ENCODE measurements around the gene AUTS2. TPM values are rescaled to one million over a fixed set of nuclear protein-coding genes. Genes with fewer than 3 reads are reported as not detected.

The AUTS2 gene
- total and polyA plus RNA-seq, 2 of the 8 experiments (the other 6 are each of a cell fraction or from before 2014, with no cell fraction given) = 25.9 to 101 TPM

DNA sequence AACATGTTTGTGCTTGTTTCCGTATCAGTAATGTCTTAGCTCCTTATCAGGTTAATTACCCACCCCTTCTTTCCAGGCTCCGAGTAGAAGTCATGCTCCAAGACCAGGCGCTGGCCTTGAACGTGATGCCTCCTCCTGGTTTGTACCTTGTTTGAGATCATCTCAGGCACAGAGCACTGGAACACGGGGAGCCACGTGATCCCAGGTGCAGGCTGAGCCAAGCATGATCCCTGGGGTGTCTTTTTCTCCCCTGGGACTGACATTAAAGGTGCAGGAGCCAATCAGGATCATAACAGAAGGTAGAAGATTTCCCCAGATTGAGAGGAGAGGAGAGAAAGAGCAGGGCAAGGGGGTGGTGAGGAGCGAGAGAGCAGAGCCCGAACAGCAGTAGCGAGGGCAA is 907.6 kb downstream of the AUTS2 start:
- POLR2A ChIA-PET (ENCODE audit: partially characterized antibody) = interaction anchor here (1.1 kb wide), 1 partner anchor 194 kb away, joined by 4 read pairs; no protein-coding TSS in a partner anchor
- no peak for FAIRE-seq

More for the DNA sequence above, 907.6 kb downstream of the AUTS2 start:
- no peak overlapping the region for H2BK120ac ChIP-seq (replicated peaks; ENCODE audit: low read depth, low read length)
- H3K27ac ChIP-seq (ENCODE audit: low read depth, low read length) = no peak overlapping the region
- CTCF ChIA-PET (ENCODE audit: partially characterized antibody) = interaction anchor here (0.6 to 2.4 kb wide), 26 partner anchors 10 to 550 kb away, joined by 3 to 8 read pairs (median 3); no protein-coding TSS in a partner anchor
- H3K4me3 ChIP-seq (ENCODE audit: extremely low read depth in 1 of 4, insufficient read depth in 2 of 4, low read depth in 3 of 4, low read length in 4 of 4) = no peak overlapping the region
- no peak overlapping the region for H4K5ac ChIP-seq (ENCODE audit: insufficient read length, low read depth, low read length)
- no peak overlapping the region for H2AFZ ChIP-seq (ENCODE audit: low read length)
- no peaks in the 10 kb centered on the region for H3K4me1 ChIP-seq (replicated peaks in 1 of 4; ENCODE audit: control insufficient read depth in 3 of 4, insufficient read depth in 4 of 4, low read length in 3 of 4)
- 89% methylated on average over 9 of the region's 9 CpGs; no CpG with 5 or more reads in 1 of the 2 experiments for WGBS, 2 experiments (ENCODE audit: extremely low coverage in 1 of 2, insufficient coverage in 1 of 2, insufficient read length in 1 of 2, insufficient replicate concordance in 2 of 2, low coverage in 1 of 2, low lambda C conversion rate in 2 of 2, missing lambda C conversion rate in 1 of 2)
- no peaks in the 10 kb centered on the region for H3K79me1 ChIP-seq (ENCODE audit: low read depth, low read length)
- H2BK5ac ChIP-seq (ENCODE audit: low read depth, low read length) = no peak overlapping the region
- H3K4ac ChIP-seq (replicated peaks; ENCODE audit: insufficient read length, low read depth, low read length) = no peak overlapping the region
- H2BK20ac ChIP-seq (ENCODE audit: low read length) = no peak overlapping the region
- no peaks in the 10 kb centered on the region for H3K23me2 ChIP-seq (ENCODE audit: low read depth, low read length)
- no peaks in the 10 kb centered on the region for H3K9me3 ChIP-seq (ENCODE audit: insufficient read depth in 2 of 2, low read depth in 1 of 2, low read length in 1 of 2)
- H3K56ac ChIP-seq (replicated peaks; ENCODE audit: insufficient read length, low read depth, low read length) = no peak overlapping the region
- H3K23ac ChIP-seq (ENCODE audit: insufficient read length) = no peak overlapping the region
- DNase-seq (ENCODE audit: low read depth in 1 of 2, low spot score in 2 of 2) = no peak
- H2BK12ac ChIP-seq (ENCODE audit: low read depth, low read length) = no peak overlapping the region
- H3K27me3 ChIP-seq (replicated peaks in 1 of 4; ENCODE audit: control insufficient read depth in 3 of 4, extremely low read depth in 1 of 4, insufficient read depth in 3 of 4, low read length in 3 of 4) = no peaks in the 10 kb centered on the region
- no peaks in the 10 kb centered on the region for H3K79me2 ChIP-seq (ENCODE audit: control insufficient read depth in 1 of 2, insufficient read depth in 2 of 2, low read length in 2 of 2)
- no peak overlapping the region for H3K9ac ChIP-seq (replicated peaks in 1 of 4; ENCODE audit: extremely low read depth in 1 of 4, low read depth in 3 of 4, low read length in 3 of 4)
- no peak overlapping the region for H2AK5ac ChIP-seq (ENCODE audit: low read depth, low read length)
- no peak overlapping the region for H3K18ac ChIP-seq (ENCODE audit: extremely low read depth, low read length)
- H2BK15ac ChIP-seq (ENCODE audit: low read length) = no peak overlapping the region
- H4K8ac ChIP-seq (ENCODE audit: extremely low read depth, insufficient read depth, low read length) = no peak overlapping the region
- no peaks in the 10 kb centered on the region for H4K20me1 ChIP-seq (replicated peaks in 1 of 2; ENCODE audit: control insufficient read depth in 1 of 2, insufficient read depth in 2 of 2, low read length in 2 of 2)
- H3K4me2 ChIP-seq (ENCODE audit: insufficient read depth in 1 of 2, low read depth in 2 of 2, low read length in 2 of 2) = no peak overlapping the region
- H4K91ac ChIP-seq (replicated peaks; ENCODE audit: insufficient read length, low read length) = no peak overlapping the region
- TF ChIP-seq, protein P1, sequence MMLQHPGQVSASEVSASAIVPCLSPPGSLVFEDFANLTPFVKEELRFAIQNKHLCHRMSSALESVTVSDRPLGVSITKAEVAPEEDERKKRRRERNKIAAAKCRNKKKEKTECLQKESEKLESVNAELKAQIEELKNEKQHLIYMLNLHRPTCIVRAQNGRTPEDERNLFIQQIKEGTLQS (IDR thresholded peaks at IDR 0.05; ENCODE audit: insufficient read depth, low read depth, low read length) = no peak
- TF ChIP-seq RBBP5 (IDR thresholded peaks at IDR 0.05; ENCODE audit: borderline replicate concordance, low read depth, low read length) = no peak
- H3K36me3 ChIP-seq (ENCODE audit: control insufficient read depth in 2 of 4, insufficient read depth in 4 of 4, low read length in 3 of 4) = no peaks in the 10 kb centered on the region
- H3K14ac ChIP-seq (ENCODE audit: insufficient read length) = no peak overlapping the region
